ENCODE results near the gene PAPPA2. TPM values are rescaled to one million over a fixed set of nuclear protein-coding genes. Genes with fewer than 3 reads are reported as not detected.
A peak's percentile ranks its signal among the peaks of the same experiment; 100 is the strongest.

The PAPPA2 gene
- total and polyA plus RNA-seq, 2 donors from 2014 or later: 4.9 to 93.5 TPM

GRCh38 chr1:176601348-176601747 lies 138.4 kb downstream of the PAPPA2 start:
- H3K9ac ChIP-seq (ENCODE audit: low read length in 3 of 3): no peak overlapping the region
- TF ChIP-seq CTCF (IDR thresholded peaks at IDR 0.05; ENCODE audit: borderline replicate concordance, extremely low read depth, insufficient read depth): no peak
- H3K27me3 ChIP-seq (ENCODE audit: control insufficient read depth, insufficient read depth, low read length): no peaks in the 10 kb centered on the region
- no peaks in the 10 kb centered on the region for H3K36me3 ChIP-seq (ENCODE audit: control insufficient read depth in 2 of 3, insufficient read depth in 3 of 3, low read length in 3 of 3)
- H3K4me1 ChIP-seq (ENCODE audit: control insufficient read depth in 2 of 3, insufficient read depth in 2 of 3, low read depth in 1 of 3, low read length in 3 of 3): peaks cover 0 to 4% (median 2%) of the 10 kb centered on the region in 3 donors
- H3K4me3 ChIP-seq (ENCODE audit: low read length in 3 of 3): no peak overlapping the region
- no peaks in the 10 kb centered on the region for H3K9me3 ChIP-seq (ENCODE audit: control insufficient read depth in 2 of 3, insufficient read depth in 1 of 3, low read length in 3 of 3)
- FAIRE-seq (no peak), DNase-seq (no peak)
- no peak overlapping the region for H3K27ac ChIP-seq (ENCODE audit: low read depth in 2 of 2, low read length in 2 of 2)
- intact Hi-C loops (cut with DNase I): no loop called here

GRCh38 chr1:176602388-176603004 lies 139.5 kb downstream of the PAPPA2 start:
- Histone ChIP-seq H3K36me3 (ENCODE audit: control insufficient read depth in 2 of 3, insufficient read depth in 3 of 3, low read length in 3 of 3) (no peaks in the 10 kb centered on the region), H3K27ac (ENCODE audit: low read depth in 2 of 2, low read length in 2 of 2) (no peak overlapping the region), H3K9ac (ENCODE audit: low read length in 3 of 3) (no peak overlapping the region), H3K4me3 (ENCODE audit: low read length in 3 of 3) (no peak overlapping the region), H3K27me3 (ENCODE audit: control insufficient read depth, insufficient read depth, low read length) (no peaks in the 10 kb centered on the region), H3K9me3 (ENCODE audit: control insufficient read depth in 2 of 3, insufficient read depth in 1 of 3, low read length in 3 of 3) (no peaks in the 10 kb centered on the region), H3K4me1 (ENCODE audit: control insufficient read depth in 2 of 3, insufficient read depth in 2 of 3, low read depth in 1 of 3, low read length in 3 of 3) (peaks cover 0 to 4% (median 2%) of the 10 kb centered on the region in 3 donors)
- intact Hi-C loops (cut with DNase I): no loop called here
- FAIRE-seq (no peak), DNase-seq (peak in 4 of 5 donors; percentile 25 to 66 (median 56))
- no peak for TF ChIP-seq CTCF (IDR thresholded peaks at IDR 0.05; ENCODE audit: borderline replicate concordance, extremely low read depth, insufficient read depth)

- H3K9ac ChIP-seq (ENCODE audit: low read length in 3 of 3): no peak overlapping the region
- no peak overlapping the region for H3K4me3 ChIP-seq (ENCODE audit: low read length in 3 of 3)
- no peaks in the 10 kb centered on the region for H3K36me3 ChIP-seq (ENCODE audit: control insufficient read depth in 2 of 3, insufficient read depth in 3 of 3, low read length in 3 of 3)
- no peak for TF ChIP-seq CTCF (IDR thresholded peaks at IDR 0.05; ENCODE audit: borderline replicate concordance, extremely low read depth, insufficient read depth)
- no peaks in the 10 kb centered on the region for H3K27me3 ChIP-seq (ENCODE audit: control insufficient read depth, insufficient read depth, low read length)
- intact Hi-C loops (cut with DNase I): no loop called here
- no peak for DNase-seq
- H3K27ac ChIP-seq (ENCODE audit: low read depth in 2 of 2, low read length in 2 of 2): no peak overlapping the region
- no peak for FAIRE-seq
- no peaks in the 10 kb centered on the region for H3K9me3 ChIP-seq (ENCODE audit: control insufficient read depth in 2 of 3, insufficient read depth in 1 of 3, low read length in 3 of 3)
- peaks cover 0 to 4% (median 2%) of the 10 kb centered on the region in 3 donors for H3K4me1 ChIP-seq (ENCODE audit: control insufficient read depth in 2 of 3, insufficient read depth in 2 of 3, low read depth in 1 of 3, low read length in 3 of 3)
These were observed 140.7 kb downstream of the PAPPA2 start for GRCh38 chr1:176603696-176604095.

GRCh38 chr1:176604461-176604860 lies 141.5 kb downstream of the PAPPA2 start:
- Histone ChIP-seq H3K9me3 (ENCODE audit: control insufficient read depth in 2 of 3, insufficient read depth in 1 of 3, low read length in 3 of 3) (no peaks in the 10 kb centered on the region), H3K9ac (ENCODE audit: low read length in 3 of 3) (no peak overlapping the region), H3K4me3 (ENCODE audit: low read length in 3 of 3) (no peak overlapping the region), H3K27ac (ENCODE audit: low read depth in 2 of 2, low read length in 2 of 2) (no peak overlapping the region), H3K36me3 (ENCODE audit: control insufficient read depth in 2 of 3, insufficient read depth in 3 of 3, low read length in 3 of 3) (no peaks in the 10 kb centered on the region), H3K27me3 (ENCODE audit: control insufficient read depth, insufficient read depth, low read length) (no peaks in the 10 kb centered on the region), H3K4me1 (ENCODE audit: control insufficient read depth in 2 of 3, insufficient read depth in 2 of 3, low read depth in 1 of 3, low read length in 3 of 3) (peaks cover 0 to 4% (median 2%) of the 10 kb centered on the region in 3 donors)
- FAIRE-seq: no peak
- intact Hi-C loops (cut with DNase I): no loop called here
- TF ChIP-seq CTCF (IDR thresholded peaks at IDR 0.05; ENCODE audit: borderline replicate concordance, extremely low read depth, insufficient read depth): no peak
- DNase-seq: no peak

Measured in kidney (tissue), 14 donors.